PC-3 (cell line): ENCODE data around the gene STXBP5. TPM values are rescaled to one million over a fixed set of nuclear protein-coding genes. Genes with fewer than 3 reads are reported as not detected.

Experiments used
- ATAC-seq: fragments of 200-7000 bp; cut with Tn5 transposase; 2 replicates; pipeline ENCODE4 v1.9.1; 2020; ENCODE audit warnings: mild to moderate bottlenecking, moderate library complexity
- BruUV-seq: library from RNA; stranded (reverse); fragments of 400-500 nt; replicated peaks from 2 replicates; lab custom pipeline; 2021; lab: Mats Ljungman, UMichigan
- CTCF ChIA-PET: fragments of 300-600 bp; sonication (Branson Sonifier 250); formaldehyde crosslinking; loops from one replicate; lab custom pipeline; 2022; ENCODE audit warnings: antibody characterized with exemption; lab: Charles Lee
- POLR2A ChIA-PET: fragments of 300-600 bp; sonication (Branson Sonifier 250); formaldehyde crosslinking; loops from one replicate; lab custom pipeline; 2022; ENCODE audit warnings: antibody characterized with exemption; ENCODE audit not compliant: unreplicated experiment; lab: Charles Lee
- DNase-seq: peaks from one replicate; pipeline ENCODE4 v3.0.0-alpha.2; 2015
- H2AFZ ChIP-seq: fragments of 300-600 bp; sonication (generic); 2 replicates; pipeline ENCODE4 v1.6.0; 2016; ENCODE audit warnings: antibody characterized with exemption, low read length
- H3F3A ChIP-seq: fragments of 300-600 bp; sonication (generic); one replicate; pipeline ENCODE4 v1.6.0; 2017; ENCODE audit warnings: antibody characterized with exemption, low read length, control low read depth, mild to moderate bottlenecking; ENCODE audit not compliant: unreplicated experiment
- H3K27ac ChIP-seq: fragments of 300-600 bp; sonication (generic); 2 replicates; pipeline ENCODE4 v1.5.1; 2016; ENCODE audit warnings: mild to moderate bottlenecking, low read length
- H3K27me3 ChIP-seq: fragments of 300-600 bp; sonication (generic); 2 replicates; pipeline ENCODE4 v1.6.1; 2016; ENCODE audit warnings: low read length, mixed read lengths
- H3K36me3 ChIP-seq: fragments of 300-600 bp; sonication (generic); 2 replicates; pipeline ENCODE4 v1.6.1; 2016; ENCODE audit warnings: low read depth, mixed run types, low read length, mixed read lengths
- H3K4me1 ChIP-seq: fragments of 300-600 bp; sonication (generic); 2 replicates; pipeline ENCODE4 v1.5.1; 2016; ENCODE audit warnings: low read length; ENCODE audit not compliant: insufficient read depth
- H3K4me2 ChIP-seq: fragments of 300-600 bp; sonication (generic); 2 replicates; pipeline ENCODE4 v1.6.0; 2016; ENCODE audit warnings: low read length
- H3K4me3 ChIP-seq: fragments of 300-600 bp; sonication (generic); 2 replicates; pipeline ENCODE4 v1.5.1; 2016; ENCODE audit warnings: mild to moderate bottlenecking, low read length, mixed read lengths
- H3K79me2 ChIP-seq: fragments of 300-600 bp; sonication (generic); 2 replicates; pipeline ENCODE4 v1.6.1; 2017; ENCODE audit warnings: low read length, mixed read lengths
- H3K9ac ChIP-seq: fragments of 300-600 bp; sonication (generic); 2 replicates; pipeline ENCODE4 v1.6.0; 2016; ENCODE audit warnings: mild to moderate bottlenecking, low read length
- H3K9me2 ChIP-seq: fragments of 300-600 bp; sonication (generic); replicated peaks from 2 replicates; pipeline ENCODE4 v1.6.1; 2016; ENCODE audit warnings: mixed run types, low read length, mixed read lengths
- H3K9me3 ChIP-seq: fragments of 300-600 bp; sonication (generic); 2 replicates; pipeline ENCODE4 v1.6.1; 2016; ENCODE audit warnings: low read length, mixed read lengths
- H4K20me1 ChIP-seq: fragments of 300-600 bp; sonication (generic); 2 replicates; pipeline ENCODE4 v1.6.1; 2016; ENCODE audit warnings: low read length, mixed read lengths
- CTCF ChIP-seq: fragments of 300-600 bp; sonication (generic); conservative IDR thresholded peaks from 2 replicates; pipeline ENCODE4 v1.5.1; 2017; ENCODE audit warnings: antibody characterized with exemption, low read depth, mild to moderate bottlenecking, low read length
- EZH2 ChIP-seq: fragments of 300-600 bp; sonication (generic); IDR thresholded peaks from one replicate; pipeline ENCODE4 v1.6.1; 2017; ENCODE audit warnings: antibody characterized with exemption, mild to moderate bottlenecking, low read length; ENCODE audit not compliant: unreplicated experiment
- EZH2phosphoT487 ChIP-seq: fragments of 300-600 bp; sonication (generic); IDR thresholded peaks from 2 replicates; pipeline ENCODE4 v1.6.1; 2018; ENCODE audit warnings: mild to moderate bottlenecking, antibody characterized with exemption, low read length, borderline replicate concordance
- intact Hi-C: fragments of 100-400 bp; cut with micrococcal nuclease; formaldehyde crosslinking; loops from 2 replicates; pipeline ENCODE4 v1.9.0; 2023
- total RNA-seq: library from RNA; depleted of rRNA; stranded (reverse); fragments of >200 nt; gene quantifications from 2 replicates; pipeline ENCODE4 v1.2.3, GENCODE V29; 2014

STXBP5 gene
- total RNA-seq, 1 experiment from 2014 or later = 12.9 TPM

- Histone ChIP-seq H2AFZ (no peak overlapping the region), H3K9ac (no peak overlapping the region), H3K36me3 (peaks cover 9% of the 10 kb centered on the region), H3K9me3 (no peaks in the 10 kb centered on the region), H3K9me2 (no peaks in the 10 kb centered on the region), H4K20me1 (no peaks in the 10 kb centered on the region), H3K4me3 (no peak overlapping the region), H3K4me2 (no peak overlapping the region), H3F3A (no peaks in the 10 kb centered on the region), H3K27me3 (no peaks in the 10 kb centered on the region), H3K27ac (no peak overlapping the region), H3K79me2 (no peaks in the 10 kb centered on the region), H3K4me1 (peaks cover 21% of the 10 kb centered on the region)
- ATAC-seq (no peak), DNase-seq (no peak)
- BruUV-seq = no TSS peak
- TF ChIP-seq EZH2 (no peak), EZH2phosphoT487 (no peak), CTCF (no peak)
- CTCF ChIA-PET = no interaction called here
- intact Hi-C loops = no loop called here
- POLR2A ChIA-PET = no interaction called here
Observed at GRCh38 chr6:147278891-147279290, 74.7 kb downstream of the STXBP5 start.

DNA sequence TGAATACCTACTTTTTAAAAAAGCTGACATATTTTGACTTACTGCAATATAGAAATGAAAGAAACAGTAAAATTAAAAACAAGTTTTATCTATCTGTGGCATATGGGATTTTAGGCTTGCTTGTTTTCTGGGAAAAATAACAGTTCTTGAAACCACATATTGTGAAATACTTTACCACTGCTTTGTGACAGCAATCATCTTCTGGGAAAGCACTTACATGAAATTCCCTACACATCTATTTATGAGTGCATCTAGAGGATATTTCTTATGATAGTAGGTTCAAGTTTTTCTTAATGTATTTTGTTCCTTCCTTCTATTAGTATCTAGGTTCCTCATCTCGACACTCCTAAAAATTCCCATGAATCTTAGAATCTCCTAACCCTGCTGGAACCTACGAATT is 75.2 kb downstream of the STXBP5 start:
- Histone ChIP-seq H3K4me2 (no peak overlapping the region), H2AFZ (no peak overlapping the region), H3K9me2 (no peaks in the 10 kb centered on the region), H3K4me3 (no peak overlapping the region), H3K36me3 (peaks cover 9% of the 10 kb centered on the region), H3F3A (no peaks in the 10 kb centered on the region), H3K27ac (no peak overlapping the region), H3K79me2 (no peaks in the 10 kb centered on the region), H3K9ac (no peak overlapping the region), H4K20me1 (no peaks in the 10 kb centered on the region), H3K4me1 (peaks cover 21% of the 10 kb centered on the region), H3K27me3 (no peaks in the 10 kb centered on the region), H3K9me3 (no peaks in the 10 kb centered on the region)
- DNase-seq (no peak), ATAC-seq (no peak)
- ChIA-PET POLR2A (no interaction called here), CTCF (no interaction called here)
- TF ChIP-seq CTCF = no peak
- no peak for TF ChIP-seq EZH2phosphoT487
- TF ChIP-seq EZH2 = no peak
- intact Hi-C loops = no loop called here
- no TSS peak for BruUV-seq

GRCh38 chr6:147281895-147282565 is 77.8 kb downstream of the STXBP5 start:
- peaks cover 9% of the 10 kb centered on the region for H3K36me3 ChIP-seq
- no peak overlapping the region for H3K9ac ChIP-seq
- peaks cover 25% of the 10 kb centered on the region for H3K4me1 ChIP-seq
- no peak overlapping the region for H3K4me2 ChIP-seq
- H3K9me3 ChIP-seq = no peaks in the 10 kb centered on the region
- CTCF ChIA-PET = no interaction called here
- H3F3A ChIP-seq = no peaks in the 10 kb centered on the region
- POLR2A ChIA-PET = no interaction called here
- TF ChIP-seq EZH2 = no peak
- no peak for TF ChIP-seq EZH2phosphoT487
- no peak for TF ChIP-seq CTCF
- no peaks in the 10 kb centered on the region for H3K79me2 ChIP-seq
- no peaks in the 10 kb centered on the region for H4K20me1 ChIP-seq
- BruUV-seq = TSS peak; percentile 13
- H2AFZ ChIP-seq = no peak overlapping the region
- H3K9me2 ChIP-seq = no peaks in the 10 kb centered on the region
- H3K27me3 ChIP-seq = no peaks in the 10 kb centered on the region
- intact Hi-C loops = loop anchor here (10.0 kb wide), 1 partner anchor 77 kb away; the partner anchor contains the start of gene STXBP5
- H3K27ac ChIP-seq = no peak overlapping the region
- no peak overlapping the region for H3K4me3 ChIP-seq
- DNase-seq (no peak), ATAC-seq (no peak)
